ENCODE measurements around the gene KCNB1.

GRCh38 chr20:49420811-49421295 is 61.6 kb downstream of the KCNB1 start:
- TF ChIP-seq CTCF (conservative IDR thresholded peaks at IDR 0.05) (no peak), ZFX (IDR thresholded peaks at IDR 0.05) (no peak)
